ENCODE data around the gene ZYG11A.

DNA sequence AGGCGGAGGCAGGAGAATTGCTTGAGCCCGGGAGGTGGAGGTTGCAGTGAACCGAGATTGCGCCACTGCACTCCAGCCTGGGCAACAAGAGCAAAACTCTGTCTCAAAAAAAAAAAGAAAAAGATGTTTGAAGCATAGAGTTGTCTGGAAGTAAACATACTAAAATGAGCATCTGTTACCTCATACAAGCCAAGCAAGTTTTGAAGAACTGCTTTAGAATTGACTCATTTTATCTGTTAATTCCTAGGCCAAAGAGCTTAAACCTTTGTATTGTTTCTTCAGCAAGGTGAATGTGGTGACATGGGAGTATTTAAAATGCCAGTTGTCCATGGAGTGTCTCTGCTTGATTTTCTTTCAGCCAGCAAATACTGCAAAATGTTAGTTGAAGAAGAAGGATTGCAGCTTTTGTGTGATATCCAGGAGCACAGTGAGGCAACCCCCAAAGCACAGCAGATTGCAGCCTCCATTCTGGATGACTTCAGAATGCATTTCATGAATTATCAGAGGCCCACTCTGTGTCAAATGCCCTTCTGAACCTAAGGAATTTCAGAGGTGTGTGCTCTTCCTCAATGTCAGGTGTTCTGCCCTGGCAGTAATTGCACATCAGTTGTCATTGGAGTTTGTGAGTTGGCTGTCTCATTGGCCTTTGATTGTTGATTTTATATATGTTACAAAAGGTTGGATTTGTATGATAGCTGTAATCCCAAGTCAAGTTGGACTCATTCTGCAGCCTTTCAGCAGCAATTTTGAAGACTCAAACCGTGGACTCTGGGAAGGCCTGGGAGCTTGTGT is 50.1 kb downstream of the ZYG11A start:
- TF ChIP-seq, protein P1, sequence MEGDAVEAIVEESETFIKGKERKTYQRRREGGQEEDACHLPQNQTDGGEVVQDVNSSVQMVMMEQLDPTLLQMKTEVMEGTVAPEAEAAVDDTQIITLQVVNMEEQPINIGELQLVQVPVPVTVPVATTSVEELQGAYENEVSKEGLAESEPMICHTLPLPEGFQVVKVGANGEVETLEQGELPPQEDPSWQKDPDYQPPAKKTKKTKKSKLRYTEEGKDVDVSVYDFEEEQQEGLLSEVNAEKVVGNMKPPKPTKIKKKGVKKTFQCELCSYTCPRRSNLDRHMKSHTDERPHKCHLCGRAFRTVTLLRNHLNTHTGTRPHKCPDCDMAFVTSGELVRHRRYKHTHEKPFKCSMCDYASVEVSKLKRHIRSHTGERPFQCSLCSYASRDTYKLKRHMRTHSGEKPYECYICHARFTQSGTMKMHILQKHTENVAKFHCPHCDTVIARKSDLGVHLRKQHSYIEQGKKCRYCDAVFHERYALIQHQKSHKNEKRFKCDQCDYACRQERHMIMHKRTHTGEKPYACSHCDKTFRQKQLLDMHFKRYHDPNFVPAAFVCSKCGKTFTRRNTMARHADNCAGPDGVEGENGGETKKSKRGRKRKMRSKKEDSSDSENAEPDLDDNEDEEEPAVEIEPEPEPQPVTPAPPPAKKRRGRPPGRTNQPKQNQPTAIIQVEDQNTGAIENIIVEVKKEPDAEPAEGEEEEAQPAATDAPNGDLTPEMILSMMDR (IDR thresholded peaks at IDR 0.05) = no peak
- no peak for TF ChIP-seq POLR2A (IDR thresholded peaks at IDR 0.05)
- TF ChIP-seq POLR2AphosphoS5 (IDR thresholded peaks at IDR 0.05) = no peak
